ENCODE data around the gene RAD18.

Gene RAD18

DNA sequence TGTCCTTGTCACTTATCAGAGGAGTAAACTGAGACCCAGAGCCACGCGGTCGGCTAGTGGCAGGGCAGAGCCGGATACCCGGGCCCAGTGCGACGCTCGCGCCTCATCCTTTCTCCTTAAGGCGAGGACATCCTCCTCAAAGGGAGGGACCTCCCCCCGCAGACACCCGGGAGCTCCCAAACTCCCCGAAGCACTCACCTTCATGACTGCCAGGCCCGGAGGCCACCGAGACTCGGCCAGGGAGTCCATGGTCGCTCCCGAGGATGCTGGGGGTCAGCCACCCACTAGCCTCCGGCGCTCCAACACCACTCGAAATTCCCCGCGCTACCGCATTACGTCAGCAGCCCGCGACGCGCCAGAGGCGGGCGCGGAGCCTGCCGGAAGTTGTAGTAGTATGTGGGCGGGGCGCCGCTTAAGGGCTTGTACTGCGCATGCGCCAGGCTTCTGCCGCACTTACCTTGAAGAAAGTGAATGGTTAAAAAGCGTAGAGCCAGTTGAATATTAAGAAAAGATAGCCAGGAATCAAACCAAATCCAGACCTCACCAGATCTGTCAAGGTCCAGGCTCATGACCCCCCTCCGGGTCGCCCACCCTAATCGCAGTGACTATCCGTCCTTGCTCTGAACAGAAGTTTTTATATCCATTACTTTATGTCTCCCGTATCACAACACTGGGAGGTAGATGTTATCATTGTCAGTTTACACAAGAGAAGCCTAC lies at the start of gene RAD18:
Gene RAD18 (minus strand): TSS at position 336 of the 717 bp plus-strand sequence. CDS start 87 bp downstream, at position 249.
- peak; percentile 87 for DNase-seq (ENCODE audit: low read depth)

DNA sequence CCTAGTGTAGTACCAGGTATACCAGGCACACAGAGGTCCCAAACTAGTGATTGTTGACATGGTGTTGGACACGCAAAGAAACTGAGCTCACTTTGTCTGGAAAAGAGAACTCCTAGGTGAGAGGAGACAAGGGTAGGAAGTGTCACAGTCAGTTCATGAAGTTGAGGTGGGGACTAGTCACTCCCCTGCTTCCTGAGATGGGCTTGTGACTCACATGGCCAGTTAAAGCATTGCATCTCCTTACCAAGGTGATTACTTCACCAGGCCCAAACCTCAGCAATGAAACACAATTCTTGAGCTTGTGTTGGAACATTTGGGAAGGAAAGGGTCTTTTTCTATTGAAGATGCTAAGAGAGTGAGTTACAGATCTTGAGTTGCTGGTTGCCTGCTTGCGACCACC lies 49.2 kb upstream of the RAD18 start:
- DNase-seq (ENCODE audit: low read depth) = no peak

- DNase-seq (ENCODE audit: low read depth) = no peak
Measured at GRCh38 chr3:9009976-9010545, 46.8 kb upstream of the RAD18 start.

DNA sequence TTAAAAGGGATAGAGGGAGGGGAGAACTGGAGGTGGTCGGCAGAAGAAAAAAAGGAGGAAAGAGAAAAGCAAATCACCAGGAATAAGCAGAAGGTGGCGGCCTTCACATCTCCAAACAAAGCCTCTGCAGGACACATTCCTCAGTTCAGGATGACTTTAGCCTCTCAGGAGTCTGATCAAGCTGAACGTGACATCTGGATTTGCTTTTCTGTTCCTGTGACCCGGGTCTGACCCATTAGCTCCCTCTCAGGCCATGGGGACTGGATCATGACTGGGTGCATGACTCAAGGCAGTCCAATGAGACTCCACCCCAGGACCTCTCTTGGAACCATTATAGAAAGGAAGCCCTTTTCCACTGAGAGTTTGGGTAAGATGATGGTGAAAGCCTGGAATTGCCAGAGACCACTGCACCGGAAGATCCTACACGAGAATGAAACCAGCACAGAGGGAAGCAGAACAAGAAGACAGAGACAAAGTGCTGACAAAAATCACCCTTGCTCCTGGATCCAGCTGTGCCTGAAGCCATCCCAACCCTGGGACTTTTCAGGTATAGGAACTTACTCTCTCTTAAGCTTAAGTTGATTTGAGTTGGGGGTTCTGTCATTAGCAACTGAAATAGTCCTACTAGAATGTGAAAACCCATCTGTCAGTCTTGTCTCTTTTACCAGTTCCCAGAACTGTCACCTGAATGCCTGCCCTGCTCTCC lies 45.4 kb upstream of the RAD18 start:
- DNase-seq (ENCODE audit: low read depth) = no peak

GRCh38 chr3:9007928-9008327 lies 44.7 kb upstream of the RAD18 start:
- DNase-seq (ENCODE audit: low read depth) = no peak

GRCh38 chr3:9007213-9007612 lies 43.9 kb upstream of the RAD18 start:
- no peak for DNase-seq (ENCODE audit: low read depth)

- no peak for DNase-seq (ENCODE audit: low read depth)
Measured at GRCh38 chr3:9000041-9000440, 36.8 kb upstream of the RAD18 start.

- DNase-seq (ENCODE audit: low read depth) = no peak
Measured at GRCh38 chr3:8997151-8997550, 33.9 kb upstream of the RAD18 start.

- no peak for DNase-seq (ENCODE audit: low read depth)
Measured at GRCh38 chr3:8996681-8997121, 33.4 kb upstream of the RAD18 start.

GRCh38 chr3:8996216-8996615 lies 32.9 kb upstream of the RAD18 start:
- no peak for DNase-seq (ENCODE audit: low read depth)

DNA sequence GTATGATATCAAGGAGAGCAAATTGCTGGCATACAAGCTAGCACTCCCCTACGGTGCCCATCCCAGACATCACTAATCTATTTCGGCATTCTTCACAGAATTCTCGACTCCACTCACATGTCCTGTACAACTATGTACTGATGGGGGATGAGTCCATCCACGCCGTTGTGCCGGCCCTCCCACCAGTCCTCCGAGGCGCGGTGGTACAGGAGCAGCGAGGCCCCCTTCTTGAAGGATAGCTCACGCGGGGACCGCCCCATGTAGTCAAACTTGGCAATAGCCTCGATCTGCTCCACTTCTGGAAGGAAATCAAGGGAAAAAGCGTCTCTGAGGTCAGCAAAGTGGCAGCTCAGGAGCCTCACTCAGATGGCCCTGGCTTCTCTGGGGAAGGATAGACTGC lies 31.0 kb upstream of the RAD18 start:
- DNase-seq (ENCODE audit: low read depth) = no peak

GRCh38 chr3:8993331-8993730 lies 30.1 kb upstream of the RAD18 start:
- DNase-seq (ENCODE audit: low read depth) = no peak

- DNase-seq (ENCODE audit: low read depth) = no peak
Measured at GRCh38 chr3:8992854-8993253, 29.6 kb upstream of the RAD18 start.

DNA sequence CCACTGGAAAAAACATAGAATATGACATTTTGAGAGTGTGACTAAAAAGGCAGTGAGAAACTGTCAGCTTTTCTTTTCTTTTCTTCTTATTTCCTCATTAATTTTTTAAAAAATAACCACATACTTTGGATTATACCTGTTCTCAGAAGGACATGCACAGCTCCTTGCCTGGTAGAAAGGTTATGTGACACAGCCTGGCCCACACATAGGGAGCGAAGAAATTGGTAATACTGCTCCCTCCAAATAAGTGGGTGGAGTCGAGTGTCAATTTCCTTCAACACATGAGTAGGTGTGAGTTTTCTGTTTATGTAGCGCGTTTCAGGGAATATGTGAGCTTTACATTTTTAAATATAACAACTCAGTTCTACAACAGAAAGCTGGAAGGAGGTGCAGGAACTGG lies 28.9 kb upstream of the RAD18 start:
- DNase-seq (ENCODE audit: low read depth) = no peak

- DNase-seq (ENCODE audit: low read depth) = no peak
Measured at GRCh38 chr3:8990266-8991215, 27.3 kb upstream of the RAD18 start.

DNA sequence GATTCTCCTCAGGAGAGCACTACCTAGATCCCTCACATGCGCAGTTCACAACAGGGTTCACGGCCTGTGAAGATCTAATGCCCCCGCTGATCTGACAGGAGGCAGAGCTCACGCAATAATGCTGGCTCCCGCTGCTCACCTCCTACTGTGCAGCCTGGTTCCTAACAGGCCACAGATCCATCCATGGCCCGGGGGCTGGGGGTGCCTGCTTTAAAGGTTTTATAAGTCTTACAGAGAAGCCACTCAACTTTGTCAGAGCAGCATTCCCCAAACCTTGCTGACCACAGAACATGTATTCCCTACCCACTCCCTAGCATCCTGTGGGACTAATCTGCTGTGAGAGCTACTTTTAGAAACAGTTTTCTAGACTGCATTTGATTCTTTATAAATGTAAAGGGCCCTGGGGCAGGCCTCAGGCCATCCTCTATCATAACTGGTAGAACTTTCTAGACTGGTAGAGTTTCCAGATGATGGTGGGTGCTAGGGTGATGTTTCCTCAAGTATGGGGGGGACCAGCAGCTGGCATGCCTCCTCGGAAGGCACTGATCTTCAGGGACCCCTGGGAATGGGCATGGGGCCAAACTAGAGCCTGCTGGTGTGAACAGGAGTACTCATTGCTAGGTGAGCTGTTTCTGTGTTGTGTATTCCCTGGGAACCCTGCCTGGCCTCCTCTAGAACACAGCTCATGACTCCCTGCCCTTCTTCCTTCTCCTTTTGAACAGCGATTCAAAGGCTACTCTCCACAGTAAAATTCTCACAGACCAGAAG lies 25.7 kb upstream of the RAD18 start:
- no peak for DNase-seq (ENCODE audit: low read depth)

- DNase-seq (ENCODE audit: low read depth) = no peak
Measured at GRCh38 chr3:8988384-8988655, 25.0 kb upstream of the RAD18 start.

- no peak for DNase-seq (ENCODE audit: low read depth)
Measured at GRCh38 chr3:8987645-8988383, 24.5 kb upstream of the RAD18 start.

DNA sequence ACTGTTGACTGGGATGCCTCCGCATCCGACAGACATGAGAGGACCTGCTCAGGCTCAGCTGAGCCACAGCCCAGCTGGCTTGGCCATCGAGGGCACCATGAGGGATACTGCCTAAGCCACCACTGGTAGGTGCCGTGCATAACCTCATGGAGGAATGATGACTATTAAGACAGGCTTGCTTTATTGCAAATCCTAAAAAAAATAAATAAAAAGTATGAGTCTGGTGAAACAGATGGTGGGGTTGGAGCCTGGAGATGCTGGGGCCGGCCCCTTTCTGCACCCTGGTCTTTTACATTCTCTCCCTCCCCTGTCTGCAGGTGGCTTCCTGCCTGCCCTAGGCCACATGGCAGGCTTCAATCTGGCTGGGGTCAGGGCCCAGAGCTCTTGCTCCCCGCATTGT lies 24.0 kb upstream of the RAD18 start:
- DNase-seq (ENCODE audit: low read depth) = no peak

DNA sequence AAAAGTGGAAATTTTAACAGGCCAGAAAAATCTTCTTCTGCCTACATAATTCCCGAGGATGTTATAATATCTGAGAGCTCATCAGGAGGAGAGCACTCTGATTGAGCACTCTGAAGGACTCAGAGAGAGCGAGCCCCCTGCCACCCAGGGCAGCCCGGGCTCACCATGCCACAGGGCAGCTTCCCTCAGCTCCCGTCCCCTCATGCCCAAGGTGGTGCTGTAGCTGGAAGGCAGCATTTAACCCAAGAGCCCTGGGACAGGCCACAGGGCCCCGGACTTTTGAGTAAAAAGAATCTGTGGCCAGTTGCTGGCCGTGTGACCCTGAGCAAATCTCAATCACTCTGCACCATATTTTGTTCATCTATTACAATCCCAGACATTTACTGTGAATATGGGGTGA lies 23.5 kb upstream of the RAD18 start:
- no peak for DNase-seq (ENCODE audit: low read depth)

GRCh38 chr3:8985876-8986275 lies 22.6 kb upstream of the RAD18 start:
- no peak for DNase-seq (ENCODE audit: low read depth)

Measured in activated T-helper 1 cell treated with Interleukin-2 at 50 U/mL for 16 hours (primary cell).